SK-N-SH (cell line): Measurements from ENCODE around the gene MYO9A.

ENCODE experiments used
- CHD2 ChIP-seq: fragments of 150-350 bp; IDR thresholded peaks from 2 replicates; pipeline ENCODE4 v1.6.1; 2018; ENCODE audit warnings: low read length; ENCODE audit not compliant: partially characterized antibody
- IRF3 ChIP-seq: fragments of 150-350 bp; IDR thresholded peaks from 2 replicates; pipeline ENCODE4 v1.6.1; 2016; ENCODE audit warnings: mild to moderate bottlenecking, low read depth, low read length
- RAD21 ChIP-seq: IDR thresholded peaks from 2 replicates; pipeline ENCODE4 v1.6.1; 2012; ENCODE audit warnings: mild to moderate bottlenecking, low read length
- RCOR1 ChIP-seq: fragments of 150-350 bp; IDR thresholded peaks from 2 replicates; pipeline ENCODE4 v1.6.1; 2017; ENCODE audit warnings: antibody characterized with exemption, low read length
- RXRA ChIP-seq: IDR thresholded peaks from 2 replicates; pipeline ENCODE4 v1.4.0; 2012; ENCODE audit warnings: low read depth, mild to moderate bottlenecking, borderline replicate concordance
- SIN3A ChIP-seq: IDR thresholded peaks from 2 replicates; pipeline ENCODE4 v1.6.1; 2012; ENCODE audit warnings: low read depth, mild to moderate bottlenecking, low read length, moderate library complexity, borderline replicate concordance
- SMC3 ChIP-seq: IDR thresholded peaks from 2 replicates; pipeline ENCODE4 v1.6.1; 2012; ENCODE audit warnings: low read depth, low read length, improper control_type of control experiment
- TCF12 ChIP-seq: IDR thresholded peaks from 2 replicates; pipeline ENCODE4 v1.4.0; 2012
- ZBTB33 ChIP-seq: IDR thresholded peaks from 2 replicates; pipeline ENCODE4 v1.4.0; 2012; ENCODE audit warnings: low read depth, borderline replicate concordance
- TF ChIP-seq, protein P1 (sequence below): fragments of 200-600 bp; sonication (generic); IDR thresholded peaks from 2 replicates; pipeline ENCODE4 v1.6.1; 2017; ENCODE audit warnings: antibody characterized with exemption, mild to moderate bottlenecking, moderate library complexity
- TF ChIP-seq, protein P2 (sequence below): IDR thresholded peaks from 2 replicates; pipeline ENCODE4 v1.4.0; 2012; ENCODE audit warnings: low read depth, borderline replicate concordance
- TF ChIP-seq, protein P3 (sequence below): IDR thresholded peaks from 2 replicates; pipeline ENCODE4 v1.4.0; 2012; ENCODE audit warnings: low read depth

GRCh38 chr15:72011302-72011942, 106.5 kb downstream of the MYO9A start:
- TF ChIP-seq CHD2 = no peak
- TF ChIP-seq RAD21 = no peak
- TF ChIP-seq, protein P1, sequence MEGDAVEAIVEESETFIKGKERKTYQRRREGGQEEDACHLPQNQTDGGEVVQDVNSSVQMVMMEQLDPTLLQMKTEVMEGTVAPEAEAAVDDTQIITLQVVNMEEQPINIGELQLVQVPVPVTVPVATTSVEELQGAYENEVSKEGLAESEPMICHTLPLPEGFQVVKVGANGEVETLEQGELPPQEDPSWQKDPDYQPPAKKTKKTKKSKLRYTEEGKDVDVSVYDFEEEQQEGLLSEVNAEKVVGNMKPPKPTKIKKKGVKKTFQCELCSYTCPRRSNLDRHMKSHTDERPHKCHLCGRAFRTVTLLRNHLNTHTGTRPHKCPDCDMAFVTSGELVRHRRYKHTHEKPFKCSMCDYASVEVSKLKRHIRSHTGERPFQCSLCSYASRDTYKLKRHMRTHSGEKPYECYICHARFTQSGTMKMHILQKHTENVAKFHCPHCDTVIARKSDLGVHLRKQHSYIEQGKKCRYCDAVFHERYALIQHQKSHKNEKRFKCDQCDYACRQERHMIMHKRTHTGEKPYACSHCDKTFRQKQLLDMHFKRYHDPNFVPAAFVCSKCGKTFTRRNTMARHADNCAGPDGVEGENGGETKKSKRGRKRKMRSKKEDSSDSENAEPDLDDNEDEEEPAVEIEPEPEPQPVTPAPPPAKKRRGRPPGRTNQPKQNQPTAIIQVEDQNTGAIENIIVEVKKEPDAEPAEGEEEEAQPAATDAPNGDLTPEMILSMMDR = no peak
- TF ChIP-seq IRF3 = no peak
- TF ChIP-seq, protein P2, sequence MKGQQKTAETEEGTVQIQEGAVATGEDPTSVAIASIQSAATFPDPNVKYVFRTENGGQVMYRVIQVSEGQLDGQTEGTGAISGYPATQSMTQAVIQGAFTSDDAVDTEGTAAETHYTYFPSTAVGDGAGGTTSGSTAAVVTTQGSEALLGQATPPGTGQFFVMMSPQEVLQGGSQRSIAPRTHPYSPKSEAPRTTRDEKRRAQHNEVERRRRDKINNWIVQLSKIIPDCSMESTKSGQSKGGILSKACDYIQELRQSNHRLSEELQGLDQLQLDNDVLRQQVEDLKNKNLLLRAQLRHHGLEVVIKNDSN = no peak
- TF ChIP-seq RCOR1 = no peak
- TF ChIP-seq ZBTB33 = no peak
- no peak for TF ChIP-seq SIN3A
- TF ChIP-seq, protein P3, sequence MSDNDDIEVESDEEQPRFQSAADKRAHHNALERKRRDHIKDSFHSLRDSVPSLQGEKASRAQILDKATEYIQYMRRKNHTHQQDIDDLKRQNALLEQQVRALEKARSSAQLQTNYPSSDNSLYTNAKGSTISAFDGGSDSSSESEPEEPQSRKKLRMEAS = no peak
- no peak for TF ChIP-seq SMC3
- no peak for TF ChIP-seq TCF12
- no peak for TF ChIP-seq RXRA
